ENCODE measurements around the gene NHLH1. TPM values are rescaled to one million over a fixed set of nuclear protein-coding genes. Genes with fewer than 3 reads are reported as not detected.
"Not testable (repeated sequence)": the region's sequence is repeated elsewhere in the genome, so short reads cannot be mapped to it uniquely, and the experiment has no call there.

NHLH1 gene
- total RNA-seq, 1 donor from 2014 or later = 0.27 TPM

DNA sequence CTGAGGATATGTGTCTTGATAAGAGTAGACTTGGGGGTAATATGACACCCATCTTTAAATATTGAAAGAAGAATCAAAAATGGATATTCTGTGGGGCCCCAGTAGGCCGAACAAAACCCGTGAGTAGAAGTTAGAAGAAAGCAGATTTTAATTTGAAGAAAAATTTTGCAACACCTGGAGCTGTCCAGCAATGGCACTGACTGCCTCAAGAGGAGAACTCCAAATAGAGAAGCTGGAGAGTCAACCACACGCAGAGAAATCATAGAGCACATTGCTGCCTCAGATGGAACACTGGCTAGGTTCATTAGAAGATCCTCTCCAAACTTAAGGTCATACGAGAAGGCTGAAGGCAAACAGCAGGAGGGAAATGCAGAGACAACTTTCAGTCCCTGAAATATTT, 6.8 kb downstream of the NHLH1 start:
- no peaks in the 10 kb centered on the region for H3K9me3 Mint-ChIP-seq
- no peak for DNase-seq (ENCODE audit: low spot score in 2 of 2, unreplicated experiment in 2 of 2)
- no peak overlapping the region for H3K27ac Mint-ChIP-seq
- H3K27me3 Mint-ChIP-seq (ENCODE audit: low read depth) = peaks cover under 1% of the 10 kb centered on the region
- H3K4me1 Mint-ChIP-seq = peaks cover 11% of the 10 kb centered on the region
- TF ChIP-seq, protein P1, sequence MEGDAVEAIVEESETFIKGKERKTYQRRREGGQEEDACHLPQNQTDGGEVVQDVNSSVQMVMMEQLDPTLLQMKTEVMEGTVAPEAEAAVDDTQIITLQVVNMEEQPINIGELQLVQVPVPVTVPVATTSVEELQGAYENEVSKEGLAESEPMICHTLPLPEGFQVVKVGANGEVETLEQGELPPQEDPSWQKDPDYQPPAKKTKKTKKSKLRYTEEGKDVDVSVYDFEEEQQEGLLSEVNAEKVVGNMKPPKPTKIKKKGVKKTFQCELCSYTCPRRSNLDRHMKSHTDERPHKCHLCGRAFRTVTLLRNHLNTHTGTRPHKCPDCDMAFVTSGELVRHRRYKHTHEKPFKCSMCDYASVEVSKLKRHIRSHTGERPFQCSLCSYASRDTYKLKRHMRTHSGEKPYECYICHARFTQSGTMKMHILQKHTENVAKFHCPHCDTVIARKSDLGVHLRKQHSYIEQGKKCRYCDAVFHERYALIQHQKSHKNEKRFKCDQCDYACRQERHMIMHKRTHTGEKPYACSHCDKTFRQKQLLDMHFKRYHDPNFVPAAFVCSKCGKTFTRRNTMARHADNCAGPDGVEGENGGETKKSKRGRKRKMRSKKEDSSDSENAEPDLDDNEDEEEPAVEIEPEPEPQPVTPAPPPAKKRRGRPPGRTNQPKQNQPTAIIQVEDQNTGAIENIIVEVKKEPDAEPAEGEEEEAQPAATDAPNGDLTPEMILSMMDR (IDR thresholded peaks at IDR 0.05; ENCODE audit: unreplicated experiment) = no peak
- no peak overlapping the region for H3K4me3 Mint-ChIP-seq
- H3K36me3 Mint-ChIP-seq = no peaks in the 10 kb centered on the region

DNA sequence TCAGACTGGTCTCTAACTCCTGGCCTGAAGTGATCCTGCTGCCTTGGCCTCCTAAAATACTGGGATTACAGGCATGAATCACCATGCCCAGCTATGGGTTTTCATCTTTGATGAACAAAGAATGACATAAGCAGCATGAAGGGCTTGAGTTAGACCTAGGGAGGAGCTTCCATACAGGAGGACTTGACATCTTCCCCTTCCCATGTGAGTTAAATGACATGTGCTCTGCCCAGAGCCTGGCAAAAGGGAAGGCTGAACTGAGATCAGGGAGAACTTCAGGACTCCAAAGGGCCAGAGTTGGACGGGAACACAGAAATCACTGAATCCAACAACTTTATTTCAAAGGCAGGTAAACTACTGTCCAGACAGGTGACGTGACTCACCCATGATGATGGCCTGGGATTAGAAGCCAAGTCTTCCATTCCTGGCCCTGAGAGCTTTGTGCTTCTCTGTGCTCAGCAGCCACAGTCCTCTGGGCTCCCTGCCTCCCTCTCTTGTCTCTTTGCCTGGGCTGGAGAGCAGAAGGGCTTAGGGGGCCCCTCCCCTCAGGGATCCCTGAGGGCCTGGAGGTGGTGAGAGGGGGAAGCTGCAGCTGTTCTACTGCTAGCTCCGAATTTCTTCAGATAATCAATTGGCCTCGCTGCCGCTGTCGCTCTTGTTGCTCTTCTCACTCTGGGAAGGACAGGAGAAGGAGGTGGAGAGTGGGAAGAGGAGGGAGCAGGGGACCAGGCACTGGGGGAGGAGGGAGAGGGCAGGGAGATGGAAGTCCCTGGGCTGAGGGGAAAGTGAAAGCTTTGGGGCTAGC, 7.6 kb downstream of the NHLH1 start:
- H3K4me1 Mint-ChIP-seq = peaks cover 11% of the 10 kb centered on the region
- peaks cover 6% of the 10 kb centered on the region for H3K27me3 Mint-ChIP-seq (ENCODE audit: low read depth)
- H3K4me3 Mint-ChIP-seq = no peak overlapping the region
- no peaks in the 10 kb centered on the region for H3K9me3 Mint-ChIP-seq
- H3K36me3 Mint-ChIP-seq = no peaks in the 10 kb centered on the region
- TF ChIP-seq, protein P1 (IDR thresholded peaks at IDR 0.05; ENCODE audit: unreplicated experiment) = no peak
- H3K27ac Mint-ChIP-seq = no peak overlapping the region
- no peak for DNase-seq (ENCODE audit: low spot score in 2 of 2, unreplicated experiment in 2 of 2)

DNA sequence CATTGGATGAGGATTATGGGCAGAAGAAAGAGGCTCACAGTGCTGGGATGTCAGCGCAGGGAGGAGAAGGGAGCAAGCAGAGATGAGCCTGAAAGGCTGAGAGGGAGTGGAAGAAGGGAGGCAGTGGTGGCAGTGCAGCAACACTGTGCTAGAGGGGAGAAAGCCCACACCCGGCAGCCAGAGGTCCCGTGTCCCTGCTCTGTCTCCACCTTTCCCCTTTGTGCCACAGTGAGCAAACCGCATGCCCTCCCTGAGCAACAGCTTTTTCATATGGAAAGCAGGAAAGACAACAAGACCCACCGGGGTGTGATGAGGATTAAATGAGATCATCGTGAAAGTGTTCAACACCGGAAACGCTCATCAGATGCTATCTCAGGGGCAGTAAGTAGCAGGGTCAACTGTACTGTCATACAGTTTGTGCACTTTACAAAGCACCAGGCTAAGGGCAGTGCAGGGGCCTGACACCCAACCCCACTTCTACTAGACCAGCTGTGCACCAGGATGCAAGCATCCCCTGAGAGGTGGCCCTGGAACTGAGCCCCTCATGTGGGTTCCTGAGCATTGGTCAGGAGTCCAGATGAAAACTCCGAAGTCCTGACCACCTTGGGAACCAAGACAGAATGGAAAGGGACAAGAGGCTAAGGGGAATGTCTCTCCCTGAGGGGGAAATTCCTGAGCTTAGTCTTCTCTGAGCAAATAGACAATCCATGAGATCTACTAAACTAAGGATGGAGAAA, 9.1 kb downstream of the NHLH1 start:
- H3K4me3 Mint-ChIP-seq = no peak overlapping the region
- peaks cover 12% of the 10 kb centered on the region for H3K27me3 Mint-ChIP-seq (ENCODE audit: low read depth)
- H3K27ac Mint-ChIP-seq = no peak overlapping the region
- H3K36me3 Mint-ChIP-seq = no peaks in the 10 kb centered on the region
- no peaks in the 10 kb centered on the region for H3K9me3 Mint-ChIP-seq
- no peak for DNase-seq (ENCODE audit: low spot score in 2 of 2, unreplicated experiment in 2 of 2)
- TF ChIP-seq, protein P1 (IDR thresholded peaks at IDR 0.05; ENCODE audit: unreplicated experiment) = no peak
- peaks cover 11% of the 10 kb centered on the region for H3K4me1 Mint-ChIP-seq

DNA sequence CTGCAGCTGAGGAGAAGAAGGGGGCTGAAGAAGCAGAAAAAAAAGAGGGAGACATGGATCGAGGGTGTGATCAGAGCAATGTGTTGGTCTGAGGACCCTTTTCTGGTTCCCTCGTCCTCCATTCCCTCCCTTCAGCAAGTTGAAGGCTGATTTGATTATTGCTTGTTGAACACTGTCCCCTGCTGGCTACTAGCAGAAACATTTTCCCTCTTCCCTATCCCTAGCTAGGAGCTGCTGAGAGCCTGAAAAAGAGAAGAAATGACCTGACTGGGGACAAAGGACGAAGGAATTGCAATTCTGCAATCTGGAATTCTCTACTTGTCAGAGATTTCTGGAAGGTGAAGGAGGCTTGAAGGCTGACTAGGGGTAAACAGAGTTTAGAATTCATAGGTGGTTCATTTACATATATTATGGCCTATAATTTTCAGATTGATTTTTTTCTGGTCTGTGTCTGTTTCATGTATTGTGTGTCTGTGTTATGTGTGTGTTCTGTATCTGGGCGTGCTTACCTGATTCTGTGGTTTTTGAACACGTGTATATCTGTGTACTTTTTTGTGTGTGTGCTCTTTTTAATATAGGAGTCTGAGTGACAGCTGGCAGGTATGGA, 9.8 kb downstream of the NHLH1 start:
- Mint-ChIP-seq H3K4me3 (no peak overlapping the region), H3K27ac (no peak overlapping the region), H3K27me3 (ENCODE audit: low read depth) (peaks cover 12% of the 10 kb centered on the region), H3K9me3 (no peaks in the 10 kb centered on the region), H3K36me3 (no peaks in the 10 kb centered on the region), H3K4me1 (peaks cover 11% of the 10 kb centered on the region)
- no peak for DNase-seq (ENCODE audit: low spot score in 2 of 2, unreplicated experiment in 2 of 2)
- TF ChIP-seq, protein P1 (IDR thresholded peaks at IDR 0.05; ENCODE audit: unreplicated experiment) = peak; percentile 61

GRCh38 chr1:160377585-160378206, 10.8 kb downstream of the NHLH1 start:
- Mint-ChIP-seq H3K4me3 (no peak overlapping the region), H3K27ac (no peak overlapping the region), H3K36me3 (no peaks in the 10 kb centered on the region), H3K27me3 (ENCODE audit: low read depth) (peaks cover 14% of the 10 kb centered on the region), H3K4me1 (peaks cover 11% of the 10 kb centered on the region), H3K9me3 (no peaks in the 10 kb centered on the region)
- DNase-seq (ENCODE audit: low spot score in 2 of 2, unreplicated experiment in 2 of 2) = no peak
- TF ChIP-seq, protein P1 (IDR thresholded peaks at IDR 0.05; ENCODE audit: unreplicated experiment) = no peak

DNA sequence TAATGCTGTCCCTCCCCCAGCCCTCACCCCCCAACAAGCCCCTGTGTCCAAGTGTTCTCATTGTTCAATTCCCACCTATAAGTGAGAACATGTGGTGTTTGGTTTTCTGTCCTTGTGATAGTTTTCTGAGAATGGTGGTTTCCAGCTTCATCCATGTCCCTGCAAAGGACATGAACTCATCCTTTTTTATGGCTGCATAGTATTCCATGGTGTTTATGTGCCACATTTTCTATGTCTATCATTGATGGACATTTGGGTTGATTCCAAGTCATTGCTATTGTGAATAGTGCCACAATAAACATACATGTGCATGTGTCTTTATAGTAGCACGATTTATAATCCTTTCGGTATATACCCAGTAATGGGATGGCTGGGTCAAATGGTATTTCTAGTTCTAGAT, 17.9 kb downstream of the NHLH1 start:
- peaks cover 28% of the 10 kb centered on the region for H3K9me3 Mint-ChIP-seq
- H3K4me3 Mint-ChIP-seq; H3K4me1 Mint-ChIP-seq; H3K27ac Mint-ChIP-seq; H3K36me3 Mint-ChIP-seq; DNase-seq (ENCODE audit: low spot score in 2 of 2, unreplicated experiment in 2 of 2): not testable (repeated sequence)
- peaks cover 39% of the 10 kb centered on the region for H3K27me3 Mint-ChIP-seq (ENCODE audit: low read depth)

GRCh38 chr1:160388406-160388805, 21.5 kb downstream of the NHLH1 start:
- Mint-ChIP-seq H3K27me3 (ENCODE audit: low read depth) (peaks cover 43% of the 10 kb centered on the region), H3K9me3 (peaks cover 28% of the 10 kb centered on the region)
- H3K36me3 Mint-ChIP-seq; H3K4me1 Mint-ChIP-seq; H3K4me3 Mint-ChIP-seq; DNase-seq (ENCODE audit: low spot score in 2 of 2, unreplicated experiment in 2 of 2); H3K27ac Mint-ChIP-seq: not testable (repeated sequence)

All from mesothelial cell of epicardium (in vitro differentiated cells).